GM19397 (cell line): ENCODE measurements around the gene PHF11.
"Not testable (repeated sequence)": the region's sequence is repeated elsewhere in the genome, so short reads cannot be mapped to it uniquely, and the experiment has no call there.

ENCODE experiments used
- ATAC-seq: cut with Tn5 transposase; IDR thresholded peaks from one replicate; pipeline ENCODE4 v1.9.1; 2021; ENCODE audit warnings: mild to moderate bottlenecking, moderate library complexity; ENCODE audit not compliant: unreplicated experiment

Gene PHF11

GRCh38 chr13:49543656-49544055, 47.9 kb downstream of the PHF11 start:
- no peak for ATAC-seq

DNA sequence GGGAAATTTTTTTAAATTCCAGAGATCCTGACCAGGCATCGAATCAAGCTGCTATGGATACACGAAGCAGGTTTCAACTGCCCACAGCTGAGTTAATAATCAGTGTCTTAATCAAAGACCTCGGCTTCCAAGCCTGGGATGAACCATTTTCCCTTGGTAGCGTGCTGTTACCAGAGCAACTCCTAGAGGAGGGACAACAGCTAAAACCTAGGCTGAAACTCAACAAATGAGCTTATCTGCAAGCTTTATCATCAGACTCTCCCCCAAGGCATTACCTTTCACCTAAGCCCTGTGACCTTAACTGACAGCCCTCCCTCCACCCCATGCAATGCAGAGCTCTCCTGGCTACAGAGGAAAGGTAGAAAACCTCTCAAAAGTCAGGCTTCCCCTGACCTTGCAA, 49.9 kb downstream of the PHF11 start:
- ATAC-seq = no peak

DNA sequence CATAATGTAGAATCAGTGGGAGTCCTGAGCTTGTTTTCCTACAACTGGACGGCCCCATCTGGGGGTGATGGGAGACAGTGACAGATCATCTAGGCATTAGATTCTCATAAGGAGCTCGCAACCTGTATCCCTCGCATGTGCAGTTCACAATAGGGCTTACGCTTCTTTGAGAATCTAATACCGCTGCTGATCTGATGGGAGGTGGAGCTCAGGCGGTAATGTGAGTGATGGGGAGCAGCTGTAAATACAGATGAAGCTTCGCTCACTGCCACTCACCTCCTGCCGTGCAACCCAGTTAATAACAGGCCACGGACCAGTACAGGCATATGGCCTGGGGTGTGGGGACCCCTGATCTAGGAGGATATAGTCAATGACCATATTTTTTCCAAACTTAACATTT, 50.8 kb downstream of the PHF11 start:
- no peak for ATAC-seq

DNA sequence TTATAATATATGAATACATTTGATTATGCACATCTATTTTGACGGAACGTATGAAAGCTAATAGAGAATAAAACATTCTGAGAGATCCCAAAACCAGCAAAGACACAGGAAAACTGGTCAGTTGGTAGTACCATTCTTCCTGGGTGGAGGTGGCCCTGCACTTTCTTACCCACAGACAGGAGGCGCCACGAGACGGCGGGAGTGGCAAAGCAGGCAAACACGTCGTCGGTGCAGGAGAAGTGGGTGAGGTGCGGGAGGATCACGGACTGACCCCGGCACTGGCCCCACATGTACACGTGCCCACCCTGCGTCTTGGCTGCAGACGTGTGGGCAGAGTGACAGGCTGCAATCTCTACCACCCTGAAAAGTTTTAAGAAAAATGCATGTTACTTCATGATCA, 53.5 kb downstream of the PHF11 start:
- no peak for ATAC-seq

GRCh38 chr13:49550942-49551644, 55.3 kb downstream of the PHF11 start:
- ATAC-seq = no peak

DNA sequence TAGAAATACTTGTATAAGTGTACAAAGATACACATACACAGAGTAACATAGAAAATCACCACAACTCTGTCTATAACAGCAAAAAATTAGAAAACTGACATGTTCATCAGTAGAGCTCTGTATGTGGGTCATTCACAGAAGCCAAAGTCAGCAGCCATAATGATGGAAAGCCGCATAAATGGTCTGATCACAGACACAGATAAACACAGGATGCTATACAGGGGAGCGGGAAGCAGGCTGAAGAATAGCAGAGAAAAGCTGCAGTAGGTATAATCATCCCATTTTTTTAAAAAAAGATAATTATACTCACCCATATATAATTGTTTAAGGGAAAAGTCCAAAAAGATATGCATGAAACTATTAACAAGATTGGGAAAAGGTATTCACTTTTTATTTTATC, 58.1 kb downstream of the PHF11 start:
- ATAC-seq = no peak

- ATAC-seq = no peak
Measured at GRCh38 chr13:49554387-49554786, 58.6 kb downstream of the PHF11 start.

DNA sequence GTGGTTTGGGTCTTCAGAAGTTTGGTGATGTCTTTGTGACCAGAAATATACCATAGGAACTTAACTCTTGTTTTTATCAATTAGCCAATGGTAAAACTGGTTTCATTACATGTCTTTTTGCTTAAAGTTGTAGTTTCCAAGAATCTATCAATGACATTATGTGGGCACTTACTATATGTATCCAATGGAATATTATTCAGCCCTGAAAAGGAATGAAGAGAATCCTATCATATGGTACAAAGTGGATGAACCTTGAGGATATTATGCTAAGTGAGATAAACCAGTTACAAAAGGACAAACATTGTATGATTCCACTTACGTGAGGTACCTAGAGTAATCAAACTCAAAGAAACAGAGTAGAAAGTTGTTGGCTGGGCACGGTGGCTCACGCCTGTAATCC, 63.3 kb downstream of the PHF11 start:
- no peak for ATAC-seq

GRCh38 chr13:49560270-49561061, 64.7 kb downstream of the PHF11 start:
- no peak for ATAC-seq

- no peak for ATAC-seq
Measured at GRCh38 chr13:49561062-49561410, 65.3 kb downstream of the PHF11 start.

- no peak for ATAC-seq
Measured at GRCh38 chr13:49563516-49563915, 67.8 kb downstream of the PHF11 start.

DNA sequence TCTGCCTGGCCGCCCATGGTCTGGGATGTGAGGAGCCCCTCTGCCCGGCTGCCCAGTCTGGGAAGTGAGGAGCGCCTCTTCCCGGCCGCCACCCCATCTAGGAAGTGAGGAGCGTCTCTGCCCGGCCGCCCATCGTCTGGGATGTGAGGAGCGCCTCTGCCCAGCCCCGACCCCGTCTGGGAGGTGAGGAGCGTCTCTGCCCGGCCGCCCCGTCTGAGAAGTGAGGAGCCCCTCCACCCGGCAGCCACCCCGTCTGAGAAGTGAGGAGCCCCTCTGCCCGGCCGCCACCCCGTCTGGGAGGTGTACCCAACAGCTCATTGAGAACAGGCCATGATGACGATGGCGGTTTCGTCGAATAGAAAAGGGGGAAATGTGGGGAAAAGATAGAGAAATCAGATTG, 69.7 kb downstream of the PHF11 start:
- not testable (repeated sequence) for ATAC-seq

GRCh38 chr13:49566461-49566860, 70.7 kb downstream of the PHF11 start:
- no peak for ATAC-seq

DNA sequence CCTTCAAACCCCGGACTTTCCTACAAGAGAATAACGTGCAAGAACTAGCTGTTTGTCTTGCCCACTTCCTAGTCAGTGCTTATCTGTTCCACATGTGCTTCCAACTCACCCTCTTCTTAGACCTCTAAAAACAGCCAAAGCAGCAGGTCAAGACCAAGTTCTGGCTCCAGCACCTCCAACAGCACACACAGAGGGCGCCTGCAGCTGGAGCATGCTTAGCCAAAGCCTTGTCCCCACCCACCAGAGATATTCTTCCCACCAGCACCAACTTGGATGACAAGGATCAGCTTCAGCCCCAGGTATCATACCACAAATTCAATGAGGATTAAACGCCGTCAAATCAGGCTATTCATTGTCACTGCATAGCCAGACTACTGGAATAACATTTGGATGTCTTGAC, 71.7 kb downstream of the PHF11 start:
- ATAC-seq = no peak

DNA sequence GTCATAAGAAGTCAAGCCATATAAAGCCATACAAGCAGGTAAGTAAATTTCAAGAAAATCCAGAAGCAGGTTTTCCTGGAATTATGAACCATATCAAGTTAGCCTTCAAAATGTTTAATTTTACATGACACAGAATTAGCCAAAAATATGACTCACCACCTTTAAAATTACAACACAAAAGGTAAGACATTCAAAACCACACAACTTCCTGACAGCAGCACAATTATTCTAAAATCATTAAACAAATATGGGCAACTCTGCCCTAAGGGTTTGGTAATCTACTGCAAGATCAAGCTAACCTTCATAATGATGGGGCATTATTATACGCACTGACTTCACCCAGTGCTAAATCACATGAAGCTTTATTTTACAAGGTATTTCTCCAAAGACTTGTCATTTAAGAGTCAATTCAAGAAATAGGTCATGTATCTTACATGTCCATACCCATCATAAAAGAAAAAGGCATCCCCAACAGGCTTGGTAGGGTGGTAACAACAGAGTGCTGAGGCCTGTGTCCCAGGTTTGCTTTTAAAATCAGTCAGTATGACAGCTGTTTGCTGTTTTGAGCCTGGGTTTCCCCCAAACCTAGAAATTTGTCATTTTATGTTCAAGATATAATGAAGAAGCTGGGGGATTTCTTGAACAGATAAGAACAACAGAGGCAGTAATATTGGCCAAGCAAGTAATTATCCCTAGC, 74.4 kb downstream of the PHF11 start:
- no peak for ATAC-seq

GRCh38 chr13:49571299-49572240, 75.8 kb downstream of the PHF11 start:
- no peak for ATAC-seq
